GM12878 (cell line): ENCODE results near the gene PIWIL4. TPM values are rescaled to one million over a fixed set of nuclear protein-coding genes. Genes with fewer than 3 reads are reported as not detected.

Source experiments
- DPF2 ChIP-seq: fragments of 450-650 bp; IDR thresholded peaks from 2 replicates; pipeline ENCODE4 v1.6.1; 2017; ENCODE audit warnings: mild to moderate bottlenecking
- HCFC1 ChIP-seq: fragments of 150-350 bp; IDR thresholded peaks from 2 replicates; pipeline ENCODE4 v1.6.1; 2014; ENCODE audit warnings: low read length
- RBBP5 ChIP-seq: fragments of 200-600 bp; sonication (generic); conservative IDR thresholded peaks from 2 replicates; pipeline ENCODE4 v1.6.1; 2016
- RELB ChIP-seq: fragments of 450-650 bp; IDR thresholded peaks from 2 replicates; pipeline ENCODE4 v1.6.1; 2017; ENCODE audit warnings: low read depth, mild to moderate bottlenecking, moderate library complexity
- SREBF1 ChIP-seq: IDR thresholded peaks from 2 replicates; pipeline ENCODE4 v1.6.1; 2012; ENCODE audit warnings: mild to moderate bottlenecking, low read length
- SREBF2 ChIP-seq: IDR thresholded peaks from 2 replicates; pipeline ENCODE4 v1.6.1; 2012; ENCODE audit warnings: mild to moderate bottlenecking, low read length
- polyA plus RNA-seq, 11 experiments: library from polyadenylated mRNA; depleted of rRNA in 4 of 11; unstranded in 6 of 11; stranded (reverse) in 5 of 11; fragments of >200 nt; fragmentation: Nextera tagmentation in 4 of 11; fragmentation: Illumina TruSeq in 1 of 11; extraction: Ambion mirVana in 4 of 11; extraction: Trizol in 1 of 11; gene quantifications; 1 replicate in 1 of 11; 2 replicates in 10 of 11; pipeline versions ENCODE4 v1.2.1 to v1.2.3, GENCODE V29; 2011 to 2016; ENCODE audit warnings: inconsistent platforms in 2 of 11, missing spikeins in 2 of 11, low read depth in 1 of 11
- total RNA-seq, 4 experiments: library from RNA; depleted of rRNA in 3 of 4; stranded (reverse); fragments of >200 nt in 3 of 4; fragmentation: Illumina TruSeq in 1 of 4; extraction: Trizol in 1 of 4; gene quantifications; 2 replicates each; pipeline versions ENCODE4 v1.2.1 to v1.2.3, GENCODE V29; 2013 to 2021
- TF ChIP-seq, protein P1 (sequence below): fragments of 450-650 bp; IDR thresholded peaks from 2 replicates; pipeline ENCODE4 v1.6.1; 2017; ENCODE audit warnings: mild to moderate bottlenecking, moderate library complexity
- TF ChIP-seq, protein P2 (sequence below): IDR thresholded peaks from 2 replicates; pipeline ENCODE4 v1.6.1; 2011; ENCODE audit warnings: mild to moderate bottlenecking, low read depth, low read length, moderate library complexity; ENCODE audit not compliant: insufficient replicate concordance
- TF ChIP-seq, protein P3 (sequence below): fragments of 450-650 bp; IDR thresholded peaks from 2 replicates; pipeline ENCODE4 v1.6.1; 2018; ENCODE audit warnings: mild to moderate bottlenecking, low read depth, moderate library complexity; ENCODE audit not compliant: partially characterized antibody
- TF ChIP-seq, protein P4 (sequence below): IDR thresholded peaks from 2 replicates; pipeline ENCODE4 v1.6.1; 2012; ENCODE audit warnings: mild to moderate bottlenecking, low read depth, low read length

The PIWIL4 gene
- total and polyA plus RNA-seq, 10 of the 15 experiments (the other 5 are each of a cell fraction or from before 2014, with no cell fraction given), result 0.23 to 13.3 (median 0.47) TPM

DNA sequence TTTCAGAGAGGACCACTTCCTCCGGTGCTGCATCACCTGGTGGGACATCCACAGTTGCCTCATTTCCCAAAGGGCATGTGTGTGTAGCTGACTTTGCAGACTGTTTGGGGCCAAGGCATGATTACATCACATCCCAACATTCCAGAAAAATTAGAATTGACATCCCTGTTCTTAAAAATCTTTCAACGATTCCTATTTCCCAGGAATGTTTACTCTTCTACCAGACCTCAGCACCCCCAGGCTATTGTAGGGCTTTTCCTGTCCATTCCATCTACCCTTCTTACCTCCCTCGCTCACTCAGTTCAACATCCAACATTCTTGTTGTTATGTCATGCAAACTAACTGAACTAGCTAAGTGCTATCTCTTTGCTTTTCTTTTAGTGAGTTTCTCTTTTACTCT is 37.3 kb downstream of the PIWIL4 start (continued):
- TF ChIP-seq, protein P1, sequence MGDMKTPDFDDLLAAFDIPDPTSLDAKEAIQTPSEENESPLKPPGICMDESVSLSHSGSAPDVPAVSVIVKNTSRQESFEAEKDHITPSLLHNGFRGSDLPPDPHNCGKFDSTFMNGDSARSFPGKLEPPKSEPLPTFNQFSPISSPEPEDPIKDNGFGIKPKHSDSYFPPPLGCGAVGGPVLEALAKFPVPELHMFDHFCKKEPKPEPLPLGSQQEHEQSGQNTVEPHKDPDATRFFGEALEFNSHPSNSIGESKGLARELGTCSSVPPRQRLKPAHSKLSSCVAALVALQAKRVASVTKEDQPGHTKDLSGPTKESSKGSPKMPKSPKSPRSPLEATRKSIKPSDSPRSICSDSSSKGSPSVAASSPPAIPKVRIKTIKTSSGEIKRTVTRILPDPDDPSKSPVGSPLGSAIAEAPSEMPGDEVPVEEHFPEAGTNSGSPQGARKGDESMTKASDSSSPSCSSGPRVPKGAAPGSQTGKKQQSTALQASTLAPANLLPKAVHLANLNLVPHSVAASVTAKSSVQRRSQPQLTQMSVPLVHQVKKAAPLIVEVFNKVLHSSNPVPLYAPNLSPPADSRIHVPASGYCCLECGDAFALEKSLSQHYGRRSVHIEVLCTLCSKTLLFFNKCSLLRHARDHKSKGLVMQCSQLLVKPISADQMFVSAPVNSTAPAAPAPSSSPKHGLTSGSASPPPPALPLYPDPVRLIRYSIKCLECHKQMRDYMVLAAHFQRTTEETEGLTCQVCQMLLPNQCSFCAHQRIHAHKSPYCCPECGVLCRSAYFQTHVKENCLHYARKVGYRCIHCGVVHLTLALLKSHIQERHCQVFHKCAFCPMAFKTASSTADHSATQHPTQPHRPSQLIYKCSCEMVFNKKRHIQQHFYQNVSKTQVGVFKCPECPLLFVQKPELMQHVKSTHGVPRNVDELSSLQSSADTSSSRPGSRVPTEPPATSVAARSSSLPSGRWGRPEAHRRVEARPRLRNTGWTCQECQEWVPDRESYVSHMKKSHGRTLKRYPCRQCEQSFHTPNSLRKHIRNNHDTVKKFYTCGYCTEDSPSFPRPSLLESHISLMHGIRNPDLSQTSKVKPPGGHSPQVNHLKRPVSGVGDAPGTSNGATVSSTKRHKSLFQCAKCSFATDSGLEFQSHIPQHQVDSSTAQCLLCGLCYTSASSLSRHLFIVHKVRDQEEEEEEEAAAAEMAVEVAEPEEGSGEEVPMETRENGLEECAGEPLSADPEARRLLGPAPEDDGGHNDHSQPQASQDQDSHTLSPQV, result no peak
- TF ChIP-seq SREBF2 (no peak), RELB (no peak), DPF2 (no peak), HCFC1 (no peak), RBBP5 (no peak), SREBF1 (no peak)
- TF ChIP-seq, protein P2, sequence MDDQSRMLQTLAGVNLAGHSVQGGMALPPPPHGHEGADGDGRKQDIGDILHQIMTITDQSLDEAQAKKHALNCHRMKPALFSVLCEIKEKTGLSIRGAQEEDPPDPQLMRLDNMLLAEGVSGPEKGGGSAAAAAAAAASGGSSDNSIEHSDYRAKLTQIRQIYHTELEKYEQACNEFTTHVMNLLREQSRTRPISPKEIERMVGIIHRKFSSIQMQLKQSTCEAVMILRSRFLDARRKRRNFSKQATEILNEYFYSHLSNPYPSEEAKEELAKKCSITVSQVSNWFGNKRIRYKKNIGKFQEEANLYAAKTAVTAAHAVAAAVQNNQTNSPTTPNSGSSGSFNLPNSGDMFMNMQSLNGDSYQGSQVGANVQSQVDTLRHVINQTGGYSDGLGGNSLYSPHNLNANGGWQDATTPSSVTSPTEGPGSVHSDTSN, result no peak
- TF ChIP-seq, protein P3, sequence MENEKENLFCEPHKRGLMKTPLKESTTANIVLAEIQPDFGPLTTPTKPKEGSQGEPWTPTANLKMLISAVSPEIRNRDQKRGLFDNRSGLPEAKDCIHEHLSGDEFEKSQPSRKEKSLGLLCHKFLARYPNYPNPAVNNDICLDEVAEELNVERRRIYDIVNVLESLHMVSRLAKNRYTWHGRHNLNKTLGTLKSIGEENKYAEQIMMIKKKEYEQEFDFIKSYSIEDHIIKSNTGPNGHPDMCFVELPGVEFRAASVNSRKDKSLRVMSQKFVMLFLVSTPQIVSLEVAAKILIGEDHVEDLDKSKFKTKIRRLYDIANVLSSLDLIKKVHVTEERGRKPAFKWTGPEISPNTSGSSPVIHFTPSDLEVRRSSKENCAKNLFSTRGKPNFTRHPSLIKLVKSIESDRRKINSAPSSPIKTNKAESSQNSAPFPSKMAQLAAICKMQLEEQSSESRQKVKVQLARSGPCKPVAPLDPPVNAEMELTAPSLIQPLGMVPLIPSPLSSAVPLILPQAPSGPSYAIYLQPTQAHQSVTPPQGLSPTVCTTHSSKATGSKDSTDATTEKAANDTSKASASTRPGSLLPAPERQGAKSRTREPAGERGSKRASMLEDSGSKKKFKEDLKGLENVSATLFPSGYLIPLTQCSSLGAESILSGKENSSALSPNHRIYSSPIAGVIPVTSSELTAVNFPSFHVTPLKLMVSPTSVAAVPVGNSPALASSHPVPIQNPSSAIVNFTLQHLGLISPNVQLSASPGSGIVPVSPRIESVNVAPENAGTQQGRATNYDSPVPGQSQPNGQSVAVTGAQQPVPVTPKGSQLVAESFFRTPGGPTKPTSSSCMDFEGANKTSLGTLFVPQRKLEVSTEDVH, result no peak
- TF ChIP-seq, protein P4, sequence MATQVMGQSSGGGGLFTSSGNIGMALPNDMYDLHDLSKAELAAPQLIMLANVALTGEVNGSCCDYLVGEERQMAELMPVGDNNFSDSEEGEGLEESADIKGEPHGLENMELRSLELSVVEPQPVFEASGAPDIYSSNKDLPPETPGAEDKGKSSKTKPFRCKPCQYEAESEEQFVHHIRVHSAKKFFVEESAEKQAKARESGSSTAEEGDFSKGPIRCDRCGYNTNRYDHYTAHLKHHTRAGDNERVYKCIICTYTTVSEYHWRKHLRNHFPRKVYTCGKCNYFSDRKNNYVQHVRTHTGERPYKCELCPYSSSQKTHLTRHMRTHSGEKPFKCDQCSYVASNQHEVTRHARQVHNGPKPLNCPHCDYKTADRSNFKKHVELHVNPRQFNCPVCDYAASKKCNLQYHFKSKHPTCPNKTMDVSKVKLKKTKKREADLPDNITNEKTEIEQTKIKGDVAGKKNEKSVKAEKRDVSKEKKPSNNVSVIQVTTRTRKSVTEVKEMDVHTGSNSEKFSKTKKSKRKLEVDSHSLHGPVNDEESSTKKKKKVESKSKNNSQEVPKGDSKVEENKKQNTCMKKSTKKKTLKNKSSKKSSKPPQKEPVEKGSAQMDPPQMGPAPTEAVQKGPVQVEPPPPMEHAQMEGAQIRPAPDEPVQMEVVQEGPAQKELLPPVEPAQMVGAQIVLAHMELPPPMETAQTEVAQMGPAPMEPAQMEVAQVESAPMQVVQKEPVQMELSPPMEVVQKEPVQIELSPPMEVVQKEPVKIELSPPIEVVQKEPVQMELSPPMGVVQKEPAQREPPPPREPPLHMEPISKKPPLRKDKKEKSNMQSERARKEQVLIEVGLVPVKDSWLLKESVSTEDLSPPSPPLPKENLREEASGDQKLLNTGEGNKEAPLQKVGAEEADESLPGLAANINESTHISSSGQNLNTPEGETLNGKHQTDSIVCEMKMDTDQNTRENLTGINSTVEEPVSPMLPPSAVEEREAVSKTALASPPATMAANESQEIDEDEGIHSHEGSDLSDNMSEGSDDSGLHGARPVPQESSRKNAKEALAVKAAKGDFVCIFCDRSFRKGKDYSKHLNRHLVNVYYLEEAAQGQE, result no peak
